Measurements from ENCODE around the gene XPR1.

The XPR1 gene

GRCh38 chr1:180888870-180889269, 257.0 kb downstream of the XPR1 start:
- Mint-ChIP-seq H3K4me3 (no peak overlapping the region), H3K36me3 (ENCODE audit: low read depth) (peaks cover 10% of the 10 kb centered on the region), H3K27ac (no peak overlapping the region), H3K4me1 (peaks cover 4% of the 10 kb centered on the region), H3K9me3 (no peaks in the 10 kb centered on the region), H3K27me3 (ENCODE audit: low read depth, poor library complexity) (no peaks in the 10 kb centered on the region)
- DNase-seq = no peak
- TF ChIP-seq CTCF (IDR thresholded peaks at IDR 0.05) = no peak

GRCh38 chr1:180889325-180889724, 257.5 kb downstream of the XPR1 start:
- no peaks in the 10 kb centered on the region for H3K9me3 Mint-ChIP-seq
- no peak overlapping the region for H3K4me3 Mint-ChIP-seq
- H3K27ac Mint-ChIP-seq = no peak overlapping the region
- no peak for TF ChIP-seq CTCF (IDR thresholded peaks at IDR 0.05)
- H3K27me3 Mint-ChIP-seq (ENCODE audit: low read depth, poor library complexity) = no peaks in the 10 kb centered on the region
- H3K4me1 Mint-ChIP-seq = peaks cover 4% of the 10 kb centered on the region
- no peak for DNase-seq
- peaks cover 6% of the 10 kb centered on the region for H3K36me3 Mint-ChIP-seq (ENCODE audit: low read depth)

GRCh38 chr1:180892272-180892671, 260.4 kb downstream of the XPR1 start:
- Mint-ChIP-seq H3K27ac (no peak overlapping the region), H3K27me3 (ENCODE audit: low read depth, poor library complexity) (peaks cover 5% of the 10 kb centered on the region), H3K4me3 (no peak overlapping the region), H3K36me3 (ENCODE audit: low read depth) (peaks cover 10% of the 10 kb centered on the region), H3K9me3 (no peaks in the 10 kb centered on the region), H3K4me1 (peaks cover 4% of the 10 kb centered on the region)
- TF ChIP-seq CTCF (IDR thresholded peaks at IDR 0.05) = no peak
- no peak for DNase-seq

- H3K36me3 Mint-ChIP-seq (ENCODE audit: low read depth) = peaks cover 8% of the 10 kb centered on the region
- peaks cover 6% of the 10 kb centered on the region for H3K27me3 Mint-ChIP-seq (ENCODE audit: low read depth, poor library complexity)
- no peak overlapping the region for H3K4me3 Mint-ChIP-seq
- DNase-seq = no peak
- H3K9me3 Mint-ChIP-seq = no peaks in the 10 kb centered on the region
- no peak for TF ChIP-seq CTCF (IDR thresholded peaks at IDR 0.05)
- no peak overlapping the region for H3K27ac Mint-ChIP-seq
- peaks cover 4% of the 10 kb centered on the region for H3K4me1 Mint-ChIP-seq
These were observed 260.9 kb downstream of the XPR1 start for GRCh38 chr1:180892675-180893074.

- Mint-ChIP-seq H3K4me1 (peaks cover 13% of the 10 kb centered on the region), H3K9me3 (no peaks in the 10 kb centered on the region), H3K4me3 (no peak overlapping the region), H3K27ac (no peak overlapping the region), H3K27me3 (ENCODE audit: low read depth, poor library complexity) (peaks cover 6% of the 10 kb centered on the region), H3K36me3 (ENCODE audit: low read depth) (peaks cover 5% of the 10 kb centered on the region)
- no peak for DNase-seq
- TF ChIP-seq CTCF (IDR thresholded peaks at IDR 0.05) = no peak
These were observed 261.8 kb downstream of the XPR1 start for GRCh38 chr1:180893614-180894013.

GRCh38 chr1:180896161-180896560, 264.3 kb downstream of the XPR1 start:
- no peak for TF ChIP-seq CTCF (IDR thresholded peaks at IDR 0.05)
- Mint-ChIP-seq H3K4me1 (peaks cover 31% of the 10 kb centered on the region), H3K27ac (no peak overlapping the region), H3K36me3 (ENCODE audit: low read depth) (peaks cover 5% of the 10 kb centered on the region), H3K4me3 (no peak overlapping the region), H3K27me3 (ENCODE audit: low read depth, poor library complexity) (peaks cover 6% of the 10 kb centered on the region), H3K9me3 (no peaks in the 10 kb centered on the region)
- DNase-seq = no peak
